HPDE6-E6E7 (cell line): ENCODE data around the gene VPS35L.
"Not testable (repeated sequence)": the region's sequence is repeated elsewhere in the genome, so short reads cannot be mapped to it uniquely, and the experiment has no call there.

ENCODE experiments used
- DNase-seq: peaks from one replicate; pipeline ENCODE4 v3.0.0; 2011; ENCODE audit warnings: missing footprints; ENCODE audit errors: extremely low spot score

The VPS35L gene

DNA sequence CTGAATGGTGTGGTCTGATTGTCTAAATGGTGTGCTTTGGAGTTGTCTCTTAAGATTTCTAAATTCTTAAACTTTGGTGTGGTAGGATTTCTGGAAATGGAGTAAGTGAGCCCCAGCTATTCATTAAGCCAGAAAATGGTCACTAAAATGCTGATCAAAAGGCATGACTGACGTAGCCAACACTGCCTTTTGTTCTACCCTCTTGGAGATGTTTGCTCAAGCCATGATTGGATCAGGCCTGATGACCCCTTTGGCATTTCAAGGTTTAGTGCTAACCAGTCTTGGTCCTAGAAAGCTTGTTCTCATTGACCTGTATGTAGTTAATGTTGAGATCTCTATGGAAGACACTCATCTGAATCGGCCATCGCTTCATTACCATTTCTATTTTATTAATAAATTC, 94.5 kb downstream of the VPS35L start:
- no peak for DNase-seq

DNA sequence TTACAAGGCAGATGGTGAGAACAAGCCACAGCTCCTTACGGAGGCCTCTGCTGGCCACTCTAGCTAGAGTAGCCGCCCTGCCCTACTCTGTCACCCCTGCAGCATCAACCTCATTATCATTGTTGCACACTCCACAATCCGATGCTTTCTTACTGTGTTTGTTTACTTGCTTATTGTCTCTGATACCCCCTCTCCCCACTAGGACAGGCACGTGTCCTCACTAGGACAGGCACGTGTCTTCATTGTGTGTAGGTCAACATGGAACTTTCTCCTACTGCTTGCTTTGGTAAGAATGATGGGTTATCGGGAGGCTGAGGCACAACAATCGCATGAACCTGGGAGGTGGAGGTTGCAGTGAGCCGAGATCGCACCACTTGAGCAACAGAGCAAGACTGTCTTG, 98.6 kb downstream of the VPS35L start:
- no peak for DNase-seq

GRCh38 chr16:19655242-19655777, 99.8 kb downstream of the VPS35L start:
- DNase-seq: no peak

DNA sequence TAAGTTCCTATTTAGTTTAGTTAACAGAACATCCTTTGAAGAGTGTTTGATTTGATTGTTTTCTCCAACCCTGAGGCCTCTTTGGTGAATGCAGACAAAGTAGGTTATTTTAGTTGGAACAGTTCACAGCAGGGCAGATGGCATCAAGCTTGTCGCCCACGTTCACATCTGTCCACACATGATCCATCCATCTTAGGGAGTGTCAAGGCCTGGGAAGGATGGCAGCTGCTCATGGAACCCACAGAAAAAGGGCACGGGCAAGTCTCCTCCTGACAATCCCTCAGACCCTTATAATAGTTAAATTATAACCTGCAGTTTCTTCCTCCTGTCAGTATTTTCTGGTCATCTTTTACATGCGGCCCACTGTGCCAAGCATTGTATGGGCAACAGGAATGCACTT, 102.3 kb downstream of the VPS35L start:
- DNase-seq: no peak

- DNase-seq: no peak
Measured at GRCh38 chr16:19659554-19659953, 104.1 kb downstream of the VPS35L start.

GRCh38 chr16:19660432-19660831, 104.9 kb downstream of the VPS35L start:
- no peak for DNase-seq

- DNase-seq: no peak
Measured at GRCh38 chr16:19662351-19662750, 106.8 kb downstream of the VPS35L start.

GRCh38 chr16:19664166-19664565, 108.7 kb downstream of the VPS35L start:
- DNase-seq: no peak

DNA sequence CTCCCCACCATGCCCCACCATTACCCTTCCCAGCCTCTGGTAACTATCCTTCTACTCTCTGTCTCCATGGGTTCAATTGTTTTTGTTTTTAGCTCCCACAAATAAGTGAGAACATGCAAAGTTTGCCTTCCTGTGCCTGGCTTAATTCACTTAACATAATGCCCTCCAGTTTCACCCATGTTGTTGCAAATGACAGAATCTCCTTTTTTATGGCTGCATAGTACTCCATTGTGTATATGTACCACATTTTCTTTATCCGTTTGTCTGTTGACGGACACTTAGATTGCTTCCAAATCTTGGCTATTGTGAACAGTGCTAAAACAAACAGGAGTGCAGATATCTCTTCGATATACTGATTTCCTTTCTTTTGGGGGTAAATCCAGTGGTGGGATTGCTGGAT, 109.8 kb downstream of the VPS35L start:
- not testable (repeated sequence) for DNase-seq

GRCh38 chr16:19666477-19666876, 111.0 kb downstream of the VPS35L start:
- no peak for DNase-seq

- no peak for DNase-seq
Measured at GRCh38 chr16:19672378-19672777, 116.9 kb downstream of the VPS35L start.

DNA sequence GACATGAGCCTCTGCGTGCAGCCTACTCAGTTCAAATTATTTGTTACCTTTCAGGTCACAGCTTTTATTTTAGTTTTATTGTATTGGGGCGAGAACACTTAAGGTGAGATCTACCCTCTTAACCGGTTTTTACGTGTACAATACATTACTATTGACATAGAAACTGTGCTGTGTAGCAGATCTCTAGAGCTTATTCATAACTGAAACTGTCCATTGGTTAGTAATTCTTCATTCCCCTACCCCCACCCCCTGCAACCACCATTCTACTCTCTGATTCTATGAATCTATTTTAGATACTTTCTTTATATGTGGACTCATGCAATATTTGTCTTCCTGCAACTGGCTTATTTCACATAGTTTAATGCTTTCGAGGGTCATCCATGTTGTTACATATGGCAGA, 119.0 kb downstream of the VPS35L start:
- no peak for DNase-seq

DNA sequence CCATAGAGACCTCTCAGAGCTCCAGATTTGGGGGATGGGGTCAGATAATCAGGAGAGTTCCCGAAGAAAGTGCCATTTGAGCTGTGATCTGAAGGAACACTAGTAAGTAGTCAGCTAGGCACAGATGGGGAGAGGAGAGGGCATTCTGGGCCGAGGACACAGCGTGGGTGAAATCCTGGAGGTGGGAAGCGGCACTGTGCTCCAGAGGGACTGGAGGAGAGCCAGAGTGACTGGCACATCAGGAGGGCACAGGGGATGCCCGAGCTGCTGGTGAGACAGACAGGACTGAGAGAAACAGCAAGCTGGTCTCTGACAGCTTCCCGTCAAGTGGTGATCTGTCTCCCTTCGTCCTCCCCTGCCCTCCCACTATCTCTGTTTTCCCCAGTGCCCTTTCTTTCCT, 121.9 kb downstream of the VPS35L start:
- DNase-seq: no peak

DNA sequence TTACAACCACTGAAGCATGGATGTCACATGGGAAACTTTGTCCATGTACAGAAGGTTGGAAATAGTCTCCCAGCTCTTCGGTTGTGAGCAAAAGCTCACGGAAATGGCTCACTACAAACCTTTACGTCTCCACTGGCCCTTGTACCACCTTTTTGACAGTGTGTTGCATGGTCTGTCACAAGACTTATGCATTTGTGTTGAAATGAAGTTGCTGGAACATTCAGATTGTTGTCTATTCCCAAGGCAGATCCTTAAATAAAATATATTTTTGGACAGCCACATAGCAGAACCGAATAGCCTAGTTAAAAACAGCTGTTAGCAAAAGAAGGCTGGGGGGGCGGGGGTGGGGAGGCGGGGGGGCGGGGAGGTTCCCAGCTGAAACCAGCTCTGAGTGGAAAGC, 123.3 kb downstream of the VPS35L start:
- DNase-seq: no peak

DNA sequence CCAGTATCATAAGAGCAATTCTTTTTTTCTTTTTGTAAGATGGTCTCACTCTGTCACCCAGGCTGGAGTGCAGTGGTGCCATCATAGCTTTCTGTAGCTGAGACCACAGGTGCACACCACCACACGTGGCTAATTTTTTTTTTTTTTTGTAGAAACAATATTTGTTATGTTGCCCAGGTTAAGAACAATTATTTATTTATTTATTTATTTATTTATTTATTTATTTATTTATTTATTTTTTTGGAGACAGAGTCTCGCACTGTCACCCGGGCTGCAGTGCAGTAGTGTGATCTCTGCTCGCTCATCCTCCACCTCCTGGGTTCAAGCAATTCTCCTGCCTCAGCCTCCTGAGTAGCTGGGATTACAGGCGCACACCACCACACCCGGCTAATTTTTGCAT, 123.8 kb downstream of the VPS35L start:
- not testable (repeated sequence) for DNase-seq

DNA sequence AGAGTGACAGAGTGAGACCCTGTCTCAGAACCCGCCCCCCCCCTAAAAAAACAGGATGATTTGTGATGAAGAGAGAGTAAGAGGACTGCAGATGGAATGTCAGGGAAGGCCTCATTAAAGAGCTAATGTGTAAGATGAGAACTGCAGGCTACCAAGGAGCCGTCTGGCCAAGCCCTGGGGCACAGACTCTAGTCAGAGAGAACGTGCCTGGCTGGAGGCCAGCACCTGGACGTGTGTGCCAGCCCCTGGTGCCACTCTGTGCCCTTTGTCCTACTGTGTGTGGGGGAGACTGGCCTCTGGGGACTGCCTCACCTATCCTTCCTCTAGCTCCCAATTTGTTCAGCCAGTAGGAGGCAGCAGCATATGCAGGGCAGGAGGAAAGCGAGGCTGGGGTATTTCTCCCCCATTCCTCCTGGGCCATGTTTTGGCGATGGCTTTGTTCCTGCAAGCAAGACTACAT, 125.4 kb downstream of the VPS35L start:
- DNase-seq: no peak

GRCh38 chr16:19681637-19682036, 126.1 kb downstream of the VPS35L start:
- no peak for DNase-seq

GRCh38 chr16:19683453-19684236, 128.1 kb downstream of the VPS35L start:
- DNase-seq: no peak

- no peak for DNase-seq
Measured at GRCh38 chr16:19685176-19685575, 129.7 kb downstream of the VPS35L start.

DNA sequence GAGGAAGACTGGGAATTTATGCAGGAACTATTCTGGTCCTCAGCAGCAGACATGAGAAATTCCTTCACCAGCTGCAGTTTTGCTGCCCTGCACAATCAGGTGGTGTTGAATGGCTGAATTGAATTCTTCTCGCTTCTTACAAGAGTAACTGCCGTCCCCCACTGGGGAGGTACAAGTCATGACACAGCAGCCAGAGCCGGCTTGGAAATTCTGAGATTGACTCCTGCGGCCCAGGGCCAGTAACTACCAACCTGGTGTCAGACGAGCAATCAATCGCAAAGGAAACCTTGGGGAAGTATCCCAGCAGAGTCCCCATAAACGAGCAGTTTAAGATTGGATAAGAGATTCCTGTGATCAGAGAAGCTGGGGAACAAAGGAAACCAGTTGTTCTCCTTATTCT, 131.8 kb downstream of the VPS35L start:
- DNase-seq: no peak

- DNase-seq: no peak
Measured at GRCh38 chr16:19688396-19689024, 133.0 kb downstream of the VPS35L start.

GRCh38 chr16:19689342-19689741, 133.8 kb downstream of the VPS35L start:
- no peak for DNase-seq

DNA sequence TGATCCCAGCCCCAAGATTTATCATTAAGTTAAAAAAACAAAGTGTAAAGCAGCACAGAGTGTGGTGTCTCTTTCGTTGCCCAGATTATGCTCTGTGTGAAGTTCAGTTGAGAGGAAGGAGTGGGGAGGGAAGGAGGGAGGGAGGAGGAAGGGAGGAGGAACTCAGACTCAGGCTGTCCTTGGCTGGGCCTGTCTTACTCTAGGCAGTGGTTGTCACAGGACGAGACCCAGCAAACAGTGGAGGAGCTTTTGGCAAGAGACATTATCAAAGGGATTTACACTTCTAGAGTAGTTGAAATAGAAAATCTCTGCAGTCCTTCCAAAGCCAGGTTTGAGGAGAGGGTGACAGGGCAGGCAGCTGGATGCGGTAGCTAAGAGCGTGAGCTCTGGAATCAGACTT, 134.7 kb downstream of the VPS35L start:
- no peak for DNase-seq
